Caco-2 (cell line): Measurements from ENCODE around the gene LRRC15. TPM values are rescaled to one million over a fixed set of nuclear protein-coding genes. Genes with fewer than 3 reads are reported as not detected.

Experiments
- BruUV-seq: library from RNA; stranded (reverse); fragments of 400-500 nt; replicated peaks from 2 replicates; lab custom pipeline; 2021; lab: Mats Ljungman, UMichigan
- CTCF ChIA-PET: fragments of 300-600 bp; sonication (Branson Sonifier 250); formaldehyde crosslinking; loops from one replicate; lab custom pipeline; 2022; ENCODE audit warnings: antibody characterized with exemption; lab: Charles Lee
- POLR2A ChIA-PET: fragments of 300-600 bp; sonication (Branson Sonifier 250); formaldehyde crosslinking; loops from one replicate; lab custom pipeline; 2022; ENCODE audit warnings: antibody characterized with exemption; lab: Charles Lee
- DNase-seq, 2 experiments: peaks; one replicate each; pipeline versions ENCODE4 v3.0.0 to v3.0.0-alpha.2; 2020 to 2022
- H3K27me3 ChIP-seq: replicated peaks from 2 replicates; pipeline ENCODE4 v1.6.0; 2011; ENCODE audit warnings: low read length; ENCODE audit not compliant: control insufficient read depth, insufficient read depth
- H3K36me3 ChIP-seq: 2 replicates; pipeline ENCODE4 v1.5.1; 2011; ENCODE audit warnings: low read length; ENCODE audit not compliant: control insufficient read depth, insufficient read depth
- H3K4me1 ChIP-seq: fragments of 250-450 bp; sonication (Bioruptor Pico); 2 replicates; pipeline ENCODE4 v1.5.1; 2020; ENCODE audit warnings: mild to moderate bottlenecking
- H3K4me3 ChIP-seq: 2 replicates; pipeline ENCODE4 v1.5.1; 2011; ENCODE audit warnings: low read depth, mild to moderate bottlenecking, control low read depth, low read length
- H3K9me3 ChIP-seq: fragments of 250-450 bp; sonication (Bioruptor Pico); 2 replicates; pipeline ENCODE4 v1.5.1; 2020; ENCODE audit warnings: mild to moderate bottlenecking, moderate library complexity
- H3K27ac Mint-ChIP-seq: one replicate; pipeline ENCODE4 v1.8.0; 2022; ENCODE audit warnings: mixed read lengths; ENCODE audit not compliant: unreplicated experiment
- H3K27me3 Mint-ChIP-seq: one replicate; pipeline ENCODE4 v1.8.0; 2022; ENCODE audit warnings: mixed read lengths; ENCODE audit not compliant: insufficient read depth, unreplicated experiment
- H3K36me3 Mint-ChIP-seq: one replicate; pipeline ENCODE4 v1.8.0; 2022; ENCODE audit warnings: mild to moderate bottlenecking, mixed read lengths; ENCODE audit not compliant: insufficient read depth, unreplicated experiment
- H3K4me1 Mint-ChIP-seq: one replicate; pipeline ENCODE4 v1.8.0; 2022; ENCODE audit warnings: low read depth, mixed read lengths; ENCODE audit not compliant: unreplicated experiment
- H3K4me3 Mint-ChIP-seq: one replicate; pipeline ENCODE4 v1.8.0; 2022; ENCODE audit warnings: mild to moderate bottlenecking, moderate library complexity, mixed read lengths; ENCODE audit not compliant: unreplicated experiment
- H3K9me3 Mint-ChIP-seq: one replicate; pipeline ENCODE4 v1.8.0; 2022; ENCODE audit warnings: mixed read lengths; ENCODE audit not compliant: unreplicated experiment
- intact Hi-C: fragments of 100-400 bp; cut with micrococcal nuclease; formaldehyde crosslinking; loops from one replicate; pipeline ENCODE4 v1.10.0; 2022; ENCODE audit not compliant: unreplicated experiment
- total RNA-seq: library from RNA; stranded (reverse); gene quantifications from 2 replicates; pipeline ENCODE4 v1.2.3, GENCODE V29; 2022
- TF ChIP-seq, protein P1 (sequence below), 2 experiments: fragments of 200-600 bp in 1 of 2; IDR thresholded peaks; 1 replicate in 1 of 2; 2 replicates in 1 of 2; pipeline versions ENCODE4 v1.5.1 to v1.8.0; 2011 to 2022; ENCODE audit warnings: antibody characterized with exemption in 1 of 2, control low read depth in 1 of 2, inconsistent platforms in 1 of 2, low read depth in 1 of 2, low read length in 1 of 2, mild to moderate bottlenecking in 1 of 2, moderate library complexity in 1 of 2; ENCODE audit not compliant: insufficient read depth in 1 of 2, severe bottlenecking in 1 of 2, unreplicated experiment in 1 of 2

LRRC15 gene
- total RNA-seq, 1 experiment from 2014 or later, result 0.09 TPM

DNA sequence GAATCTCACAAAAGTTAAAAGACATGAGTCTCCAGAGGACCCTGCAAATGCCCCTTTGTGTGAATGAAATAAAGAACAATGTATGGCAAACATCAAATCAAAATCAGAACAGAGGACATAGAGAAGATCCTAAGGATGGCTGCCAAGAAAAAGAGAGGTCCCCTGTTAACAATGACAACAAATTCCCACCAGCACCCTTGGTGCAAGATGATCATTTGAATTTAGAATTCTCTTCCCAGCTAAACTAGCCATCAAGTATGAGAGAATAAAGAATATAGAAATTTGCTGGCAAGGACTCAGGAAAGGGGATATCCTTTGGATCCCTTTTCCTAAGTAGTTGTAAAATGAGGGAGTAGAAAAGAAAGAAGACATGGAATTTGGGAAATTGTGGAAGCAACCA, 21.3 kb upstream of the LRRC15 start:
- ChIA-PET POLR2A (no interaction called here), CTCF (no interaction called here)
- no TSS peak for BruUV-seq
- DNase-seq, result no peak
- Mint-ChIP-seq H3K36me3 (no peaks in the 10 kb centered on the region), H3K27me3 (no peaks in the 10 kb centered on the region), H3K4me1 (peaks cover 17% of the 10 kb centered on the region), H3K27ac (no peak overlapping the region), H3K9me3 (peaks cover 24% of the 10 kb centered on the region), H3K4me3 (no peak overlapping the region)
- no peak overlapping the region for H3K4me3 ChIP-seq
- peaks cover 22% of the 10 kb centered on the region for H3K4me1 ChIP-seq
- H3K36me3 ChIP-seq, result no peaks in the 10 kb centered on the region
- H3K27me3 ChIP-seq, result no peaks in the 10 kb centered on the region; the same call in 1 of the 2 replicates
- H3K9me3 ChIP-seq, result 0 out of 2 replicates have a peak, but pooled peaks cover 13% of the 10 kb centered on the region
- intact Hi-C loops, result no loop called here
- TF ChIP-seq, protein P1, sequence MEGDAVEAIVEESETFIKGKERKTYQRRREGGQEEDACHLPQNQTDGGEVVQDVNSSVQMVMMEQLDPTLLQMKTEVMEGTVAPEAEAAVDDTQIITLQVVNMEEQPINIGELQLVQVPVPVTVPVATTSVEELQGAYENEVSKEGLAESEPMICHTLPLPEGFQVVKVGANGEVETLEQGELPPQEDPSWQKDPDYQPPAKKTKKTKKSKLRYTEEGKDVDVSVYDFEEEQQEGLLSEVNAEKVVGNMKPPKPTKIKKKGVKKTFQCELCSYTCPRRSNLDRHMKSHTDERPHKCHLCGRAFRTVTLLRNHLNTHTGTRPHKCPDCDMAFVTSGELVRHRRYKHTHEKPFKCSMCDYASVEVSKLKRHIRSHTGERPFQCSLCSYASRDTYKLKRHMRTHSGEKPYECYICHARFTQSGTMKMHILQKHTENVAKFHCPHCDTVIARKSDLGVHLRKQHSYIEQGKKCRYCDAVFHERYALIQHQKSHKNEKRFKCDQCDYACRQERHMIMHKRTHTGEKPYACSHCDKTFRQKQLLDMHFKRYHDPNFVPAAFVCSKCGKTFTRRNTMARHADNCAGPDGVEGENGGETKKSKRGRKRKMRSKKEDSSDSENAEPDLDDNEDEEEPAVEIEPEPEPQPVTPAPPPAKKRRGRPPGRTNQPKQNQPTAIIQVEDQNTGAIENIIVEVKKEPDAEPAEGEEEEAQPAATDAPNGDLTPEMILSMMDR (IDR thresholded peaks at IDR 0.05; ENCODE audit: insufficient read depth in 1 of 2, low read depth in 1 of 2, low read length in 1 of 2, severe bottlenecking in 1 of 2, unreplicated experiment in 1 of 2), result no peak

GRCh38 chr3:194389269-194389668, 19.7 kb upstream of the LRRC15 start:
- DNase-seq, result no peak
- H3K4me3 ChIP-seq, result no peak overlapping the region
- H3K4me1 ChIP-seq, result peaks cover 11% of the 10 kb centered on the region
- no peak overlapping the region for H3K27ac Mint-ChIP-seq
- TF ChIP-seq, protein P1 (IDR thresholded peaks at IDR 0.05; ENCODE audit: insufficient read depth in 1 of 2, low read depth in 1 of 2, low read length in 1 of 2, severe bottlenecking in 1 of 2, unreplicated experiment in 1 of 2), result no peak
- no peak overlapping the region for H3K4me3 Mint-ChIP-seq
- no TSS peak for BruUV-seq
- POLR2A ChIA-PET, result no interaction called here
- no peaks in the 10 kb centered on the region for H3K36me3 Mint-ChIP-seq
- H3K9me3 Mint-ChIP-seq, result peaks cover 24% of the 10 kb centered on the region
- intact Hi-C loops, result no loop called here
- H3K4me1 Mint-ChIP-seq, result peaks cover 11% of the 10 kb centered on the region
- H3K36me3 ChIP-seq, result no peaks in the 10 kb centered on the region
- no peaks in the 10 kb centered on the region; the same call in 1 of the 2 replicates for H3K27me3 ChIP-seq
- H3K27me3 Mint-ChIP-seq, result no peaks in the 10 kb centered on the region
- CTCF ChIA-PET, result no interaction called here
- H3K9me3 ChIP-seq, result 0 out of 2 replicates have a peak, but pooled peaks cover 13% of the 10 kb centered on the region

GRCh38 chr3:194387926-194388418, 18.4 kb upstream of the LRRC15 start:
- Mint-ChIP-seq H3K36me3 (no peaks in the 10 kb centered on the region), H3K27me3 (no peaks in the 10 kb centered on the region), H3K27ac (no peak overlapping the region), H3K9me3 (peaks cover 24% of the 10 kb centered on the region), H3K4me3 (no peak overlapping the region), H3K4me1 (peaks cover 11% of the 10 kb centered on the region)
- Histone ChIP-seq H3K36me3 (no peaks in the 10 kb centered on the region), H3K4me3 (no peak overlapping the region), H3K4me1 (peaks cover 11% of the 10 kb centered on the region), H3K9me3 (0 out of 2 replicates have a peak, but pooled peaks cover 13% of the 10 kb centered on the region), H3K27me3 (no peaks in the 10 kb centered on the region; the same call in 1 of the 2 replicates)
- TF ChIP-seq, protein P1 (IDR thresholded peaks at IDR 0.05; ENCODE audit: insufficient read depth in 1 of 2, low read depth in 1 of 2, low read length in 1 of 2, severe bottlenecking in 1 of 2, unreplicated experiment in 1 of 2), result no peak
- BruUV-seq, result no TSS peak
- intact Hi-C loops, result no loop called here
- ChIA-PET CTCF (no interaction called here), POLR2A (no interaction called here)
- DNase-seq, result no peak
